Hepatocyte (in vitro differentiated cells): ENCODE results near the gene TMEM141. TPM values are rescaled to one million over a fixed set of nuclear protein-coding genes. Genes with fewer than 3 reads are reported as not detected.
"Not testable (repeated sequence)": the region's sequence is repeated elsewhere in the genome, so short reads cannot be mapped to it uniquely, and the experiment has no call there.

Experiments used
- DNase-seq: peaks from one replicate; pipeline ENCODE4 v3.0.0-alpha.2; 2016; ENCODE audit warnings: low spot score
- H2AFZ ChIP-seq: fragments of 200-600 bp; sonication (generic); 2 replicates; pipeline ENCODE4 v1.6.0; 2016; ENCODE audit warnings: antibody characterized with exemption, mild to moderate bottlenecking
- H3K27ac ChIP-seq: fragments of 200-600 bp; sonication (generic); 2 replicates; pipeline ENCODE4 v1.5.1; 2016; ENCODE audit warnings: mild to moderate bottlenecking
- H3K27me3 ChIP-seq: fragments of 200-600 bp; sonication (generic); 2 replicates; pipeline ENCODE4 v1.6.1; 2016
- H3K36me3 ChIP-seq: fragments of 200-600 bp; sonication (generic); replicated peaks from 2 replicates; pipeline ENCODE4 v1.5.1; 2016; ENCODE audit warnings: low read depth; ENCODE audit not compliant: insufficient read depth
- H3K4me1 ChIP-seq: fragments of 200-600 bp; sonication (generic); 2 replicates; pipeline ENCODE4 v1.5.1; 2016; ENCODE audit warnings: mild to moderate bottlenecking, moderate library complexity; ENCODE audit not compliant: insufficient read depth
- H3K4me2 ChIP-seq: fragments of 200-600 bp; sonication (generic); 2 replicates; pipeline ENCODE4 v1.6.0; 2016
- H3K4me3 ChIP-seq: fragments of 200-600 bp; sonication (generic); 2 replicates; pipeline ENCODE4 v1.5.1; 2016; ENCODE audit warnings: mild to moderate bottlenecking
- H3K79me2 ChIP-seq: fragments of 200-600 bp; sonication (generic); 2 replicates; pipeline ENCODE4 v1.6.0; 2017; ENCODE audit warnings: mild to moderate bottlenecking
- H3K9me2 ChIP-seq: fragments of 200-600 bp; sonication (generic); replicated peaks from 2 replicates; pipeline ENCODE4 v1.6.0; 2017; ENCODE audit warnings: mild to moderate bottlenecking; ENCODE audit not compliant: insufficient read depth
- H3K9me3 ChIP-seq: fragments of 200-600 bp; sonication (generic); 2 replicates; pipeline ENCODE4 v1.5.1; 2016; ENCODE audit warnings: low read depth, mild to moderate bottlenecking
- H4K20me1 ChIP-seq: fragments of 200-600 bp; sonication (generic); 2 replicates; pipeline ENCODE4 v1.6.0; 2016; ENCODE audit warnings: mild to moderate bottlenecking; ENCODE audit not compliant: insufficient read depth, poor library complexity, severe bottlenecking
- CTCF ChIP-seq: fragments of 200-600 bp; sonication (generic); IDR thresholded peaks from 2 replicates; pipeline ENCODE4 v1.5.1; 2016; ENCODE audit warnings: antibody characterized with exemption, mild to moderate bottlenecking; ENCODE audit not compliant: poor library complexity
- EZH2 ChIP-seq: fragments of 200-600 bp; sonication (generic); IDR thresholded peaks from 2 replicates; pipeline ENCODE4 v1.6.1; 2016; ENCODE audit warnings: antibody characterized with exemption, mild to moderate bottlenecking, borderline replicate concordance
- EZH2phosphoT487 ChIP-seq: fragments of 200-600 bp; sonication (generic); IDR thresholded peaks from one replicate; pipeline ENCODE4 v1.6.1; 2018; ENCODE audit warnings: antibody characterized with exemption, mild to moderate bottlenecking, low read depth, moderate library complexity; ENCODE audit not compliant: unreplicated experiment, severe bottlenecking
- WGBS: methylation state at CpG from one replicate; pipeline ENCODE4 v1.1.6; 2016; ENCODE audit warnings: low lambda C conversion rate; ENCODE audit errors: missing lambda C conversion rate; 5-methylcytosine and 5-hydroxymethylcytosine counted together
- polyA plus RNA-seq: library from polyadenylated mRNA; unstranded; fragments of >200 nt; fragmentation: Nextera tagmentation; extraction: Ambion mirVana; gene quantifications from 2 replicates; pipeline ENCODE4 v1.2.1, GENCODE V29; 2016
- total RNA-seq: library from RNA; depleted of rRNA; stranded (reverse); fragments of >200 nt; gene quantifications from 2 replicates; pipeline ENCODE4 v1.2.3, GENCODE V29; 2014

Gene TMEM141
- total and polyA plus RNA-seq, 2 experiments from 2014 or later: 230 to 385 TPM

DNA sequence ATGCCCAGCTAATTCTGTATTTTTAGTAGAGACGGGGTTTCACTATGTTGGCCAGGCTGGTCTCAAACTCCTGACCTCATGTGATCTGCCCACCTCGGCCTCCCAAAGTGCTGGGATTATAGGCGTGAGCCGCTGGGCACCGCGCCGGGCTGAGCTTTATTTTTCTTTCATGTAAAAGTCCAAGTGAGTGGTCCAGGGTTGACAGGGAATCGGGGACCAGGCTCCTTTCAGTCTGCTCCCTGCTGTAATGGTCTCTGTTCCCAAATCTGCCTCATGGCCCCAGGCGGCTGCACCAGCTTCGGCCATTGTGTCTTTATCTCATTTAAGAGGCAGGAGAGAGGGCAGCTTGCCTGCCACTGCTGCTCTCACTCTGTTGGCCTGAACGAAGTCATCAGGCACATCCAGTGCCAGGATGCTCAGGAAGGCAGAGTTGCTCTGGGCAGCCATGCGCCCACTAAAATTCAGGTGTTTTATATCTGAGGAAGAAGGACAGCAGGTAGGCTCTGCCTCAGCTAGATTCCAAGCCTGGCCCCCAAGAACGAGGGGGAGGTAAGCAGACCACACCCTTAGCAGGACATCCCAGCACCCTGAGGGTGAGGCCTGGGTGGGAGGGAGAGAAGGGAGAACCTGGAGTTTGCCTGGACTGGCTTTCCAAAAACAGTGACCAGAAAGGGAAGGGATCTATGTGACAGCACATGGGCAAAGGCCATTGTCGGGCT lies 3.3 kb downstream of the TMEM141 start:
- WGBS: 89% methylated on average over 14 of the region's 14 CpGs
- Histone ChIP-seq H3K36me3 (no peaks in the 10 kb centered on the region), H4K20me1 (no peaks in the 10 kb centered on the region), H3K4me1 (peaks cover 64% of the 10 kb centered on the region), H3K27ac (peak overlapping the region; percentile 97), H2AFZ (no peak overlapping the region), H3K9me3 (no peaks in the 10 kb centered on the region), H3K9me2 (no peaks in the 10 kb centered on the region), H3K79me2 (peaks cover 28% of the 10 kb centered on the region), H3K27me3 (no peaks in the 10 kb centered on the region), H3K4me3 (no peak overlapping the region), H3K4me2 (peak overlapping the region; percentile 29)
- no peak for DNase-seq
- no peak for TF ChIP-seq EZH2phosphoT487
- TF ChIP-seq CTCF: no peak
- TF ChIP-seq EZH2: no peak

- no peaks in the 10 kb centered on the region for H4K20me1 ChIP-seq
- 85% methylated on average over 6 of the region's 6 CpGs for WGBS
- H3K9me3 ChIP-seq: no peaks in the 10 kb centered on the region
- H3K4me2 ChIP-seq: peak overlapping the region; percentile 29
- H3K4me3 ChIP-seq: no peak overlapping the region
- DNase-seq: no peak
- peaks cover 62% of the 10 kb centered on the region for H3K4me1 ChIP-seq
- TF ChIP-seq CTCF: no peak
- no peak for TF ChIP-seq EZH2
- TF ChIP-seq EZH2phosphoT487: no peak
- peaks cover 28% of the 10 kb centered on the region for H3K79me2 ChIP-seq
- no peaks in the 10 kb centered on the region for H3K36me3 ChIP-seq
- no peak overlapping the region for H2AFZ ChIP-seq
- no peaks in the 10 kb centered on the region for H3K27me3 ChIP-seq
- no peaks in the 10 kb centered on the region for H3K9me2 ChIP-seq
- H3K27ac ChIP-seq: peak overlapping the region; percentile 97
These were observed 3.8 kb downstream of the TMEM141 start for GRCh38 chr9:136795000-136795348.

GRCh38 chr9:136796238-136796774 lies 5.2 kb downstream of the TMEM141 start, which contains the start of gene CCDC183:
Gene CCDC183 (plus strand): TSS chr9:136796338. CDS start chr9:136796398, 60 bp downstream.
- H4K20me1 ChIP-seq: no peaks in the 10 kb centered on the region
- H3K4me3 ChIP-seq: no peak within 1 kb of the TSS
- peak within 1 kb of the TSS; percentile 87 for H3K4me2 ChIP-seq
- H2AFZ ChIP-seq: no peak within 1 kb of the TSS
- H3K27ac ChIP-seq: peak within 1 kb of the TSS; percentile 97
- no peaks in the 10 kb centered on the region for H3K9me2 ChIP-seq
- no peaks in the 10 kb centered on the region for H3K9me3 ChIP-seq
- H3K36me3 ChIP-seq: no peaks in the 10 kb centered on the region
- H3K79me2 ChIP-seq: peaks cover 28% of the 10 kb centered on the region
- no peaks in the 10 kb centered on the region for H3K27me3 ChIP-seq
- DNase-seq: no peak
- no peak for TF ChIP-seq CTCF
- TF ChIP-seq EZH2: no peak
- no peak for TF ChIP-seq EZH2phosphoT487
- WGBS: 39% methylated on average over 5 of the region's 5 CpGs
- peaks cover 58% of the 10 kb centered on the region for H3K4me1 ChIP-seq

GRCh38 chr9:136796775-136797347 lies 5.7 kb downstream of the TMEM141 start:
- not testable (repeated sequence) for H2AFZ ChIP-seq, H4K20me1 ChIP-seq, H3K4me3 ChIP-seq, H3K27me3 ChIP-seq, H3K36me3 ChIP-seq, H3K9me2 ChIP-seq, H3K9me3 ChIP-seq
- 1% methylated on average over 10 of the region's 10 CpGs for WGBS
- Histone ChIP-seq H3K79me2 (peaks cover 29% of the 10 kb centered on the region), H3K4me1 (peaks cover 61% of the 10 kb centered on the region), H3K27ac (peak overlapping the region; percentile 97), H3K4me2 (peak overlapping the region; percentile 87)
- peak; percentile 78 for DNase-seq
